Measurements from ENCODE around the gene C4BPA.

Gene C4BPA

DNA sequence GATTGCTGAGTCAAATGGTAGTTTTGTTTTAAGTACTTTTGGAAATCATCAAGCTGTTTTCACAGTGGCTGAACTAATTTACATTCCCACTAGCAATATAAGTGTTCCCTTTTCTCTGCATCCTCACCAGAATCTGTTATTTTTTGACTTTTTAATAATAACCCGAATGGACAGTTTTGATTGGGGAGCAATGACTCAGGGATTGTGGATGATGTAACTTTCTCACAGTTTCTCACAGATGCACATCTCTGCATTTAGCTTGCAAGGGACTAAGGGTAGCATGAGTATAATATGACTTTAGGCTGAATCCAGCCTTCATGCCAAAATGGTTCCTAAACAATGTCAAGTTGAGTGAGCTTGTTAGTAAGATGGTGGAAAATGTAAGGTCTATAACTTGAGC lies 90.2 kb downstream of the C4BPA start:
- DNase-seq: no peak
